ENCODE data around the gene CYP2U1. TPM values are rescaled to one million over a fixed set of nuclear protein-coding genes. Genes with fewer than 3 reads are reported as not detected.

CYP2U1 gene
- total RNA-seq, 1 donor from 2014 or later: 5.4 TPM

GRCh38 chr4:107978716-107979451, 47.5 kb downstream of the CYP2U1 start:
- DNase-seq (ENCODE audit: extremely low read depth, low read depth, low spot score): no peak

GRCh38 chr4:107987916-107988762, 56.8 kb downstream of the CYP2U1 start:
- DNase-seq (ENCODE audit: extremely low read depth, low read depth, low spot score): no peak

GRCh38 chr4:107988763-107989035, 57.4 kb downstream of the CYP2U1 start:
- no peak for DNase-seq (ENCODE audit: extremely low read depth, low read depth, low spot score)

GRCh38 chr4:107989162-107989536, 57.8 kb downstream of the CYP2U1 start:
- DNase-seq (ENCODE audit: extremely low read depth, low read depth, low spot score): no peak

GRCh38 chr4:107989537-107990386, 58.4 kb downstream of the CYP2U1 start, which contains the start of gene HADH:
Gene HADH, plus strand, starts transcription at chr4:107989889. Its CDS starts 44 bp downstream, at chr4:107989933.
- DNase-seq (ENCODE audit: extremely low read depth, low read depth, low spot score): no peak

GRCh38 chr4:107991945-107992630, 60.7 kb downstream of the CYP2U1 start:
- no peak for DNase-seq (ENCODE audit: extremely low read depth, low read depth, low spot score)

- DNase-seq (ENCODE audit: extremely low read depth, low read depth, low spot score): no peak
Measured at GRCh38 chr4:107993969-107994368, 62.6 kb downstream of the CYP2U1 start.

GRCh38 chr4:107994894-107995293, 63.5 kb downstream of the CYP2U1 start:
- no peak for DNase-seq (ENCODE audit: extremely low read depth, low read depth, low spot score)

GRCh38 chr4:107996949-107997788, 65.8 kb downstream of the CYP2U1 start:
- DNase-seq (ENCODE audit: extremely low read depth, low read depth, low spot score): no peak

GRCh38 chr4:107997794-107998193, 66.4 kb downstream of the CYP2U1 start:
- DNase-seq (ENCODE audit: extremely low read depth, low read depth, low spot score): no peak

GRCh38 chr4:107999932-108000539, 68.7 kb downstream of the CYP2U1 start:
- no peak for DNase-seq (ENCODE audit: extremely low read depth, low read depth, low spot score)

GRCh38 chr4:108001540-108002135, 70.3 kb downstream of the CYP2U1 start:
- DNase-seq (ENCODE audit: extremely low read depth, low read depth, low spot score): no peak

Other genes starting within 250 kb of the CYP2U1 start
- gene PAPSS1, start 211.3 kb upstream of the CYP2U1 start, total RNA-seq: 36.1 and 46.3 TPM in 2 replicates
- gene SGMS2, start 106.6 kb upstream of the CYP2U1 start, total RNA-seq: 45.4 and 47.6 TPM in 2 replicates
- gene HADH, start 58.3 kb downstream of the CYP2U1 start, total RNA-seq: 15.5 and 16.4 TPM in 2 replicates
- gene LEF1, start 237.4 kb downstream of the CYP2U1 start, total RNA-seq: 0.58 and 0.92 TPM in 2 replicates

All from glomerular endothelial cell (primary cell).